Pulmonary artery endothelial cell (primary cell): ENCODE results near the gene TSPYL2. TPM values are rescaled to one million over a fixed set of nuclear protein-coding genes. Genes with fewer than 3 reads are reported as not detected.

Experiments
- DNase-seq: peaks from one replicate; pipeline ENCODE4 v3.0.0-alpha.2; 2011; ENCODE audit warnings: low read depth, low spot score
- total RNA-seq: library from RNA; depleted of rRNA; stranded (reverse); fragments of >200 nt; gene quantifications from 2 replicates; pipeline ENCODE4 v1.2.3, GENCODE V29; 2014

Gene TSPYL2
- total RNA-seq = 9.8 and 10.0 TPM in 2 replicates

- DNase-seq = peak; percentile 90
These were observed at the start of gene TSPYL2 for GRCh38 chrX:53081925-53082772. TSPYL2 (plus strand) TSS chrX:53082367; CDS start chrX:53082499, 132 bp downstream.

GRCh38 chrX:53036149-53036548 lies 46.0 kb upstream of the TSPYL2 start:
- no peak for DNase-seq

- DNase-seq = no peak
These were observed 42.9 kb upstream of the TSPYL2 start for GRCh38 chrX:53039236-53039635.

- no peak for DNase-seq
These were observed 37.2 kb upstream of the TSPYL2 start for GRCh38 chrX:53044995-53045394.

GRCh38 chrX:53047228-53047627 lies 34.9 kb upstream of the TSPYL2 start:
- no peak for DNase-seq

- DNase-seq = no peak
These were observed 33.7 kb upstream of the TSPYL2 start, which contains the start of gene GPR173 for GRCh38 chrX:53048169-53049126. GPR173 (plus strand) TSS chrX:53048789; CDS start chrX:53076622, 27,833 bp downstream.

GRCh38 chrX:53049127-53049517 lies 33.0 kb upstream of the TSPYL2 start:
- no peak for DNase-seq

- DNase-seq = no peak
These were observed 31.3 kb upstream of the TSPYL2 start for GRCh38 chrX:53050841-53051240.

GRCh38 chrX:53055244-53055849 lies 26.8 kb upstream of the TSPYL2 start:
- no peak for DNase-seq

GRCh38 chrX:53056292-53056691 lies 25.9 kb upstream of the TSPYL2 start:
- DNase-seq = no peak

GRCh38 chrX:53065104-53065503 lies 17.1 kb upstream of the TSPYL2 start:
- DNase-seq = no peak

GRCh38 chrX:53071064-53071463 lies 11.1 kb upstream of the TSPYL2 start:
- no peak for DNase-seq

- no peak for DNase-seq
These were observed 10.4 kb upstream of the TSPYL2 start for GRCh38 chrX:53071604-53072417.

GRCh38 chrX:53072418-53073114 lies 9.6 kb upstream of the TSPYL2 start:
- DNase-seq = no peak

- DNase-seq = no peak
These were observed 9.0 kb upstream of the TSPYL2 start for GRCh38 chrX:53073115-53073586.

GRCh38 chrX:53075011-53075410 lies 7.2 kb upstream of the TSPYL2 start:
- no peak for DNase-seq

- no peak for DNase-seq
These were observed 5.5 kb upstream of the TSPYL2 start for GRCh38 chrX:53076671-53077070.

- no peak for DNase-seq
These were observed 4.7 kb upstream of the TSPYL2 start for GRCh38 chrX:53077207-53078197.

GRCh38 chrX:53078943-53079342 lies 3.2 kb upstream of the TSPYL2 start:
- DNase-seq = no peak
